ENCODE measurements around the gene LIMD2.

GRCh38 chr17:63676584-63676983, 23.3 kb downstream of the LIMD2 start:
- TF ChIP-seq CTCF (conservative IDR thresholded peaks at IDR 0.05; ENCODE audit: low read depth, low read length): no peak
- no peak for TF ChIP-seq POLR2A (IDR thresholded peaks at IDR 0.05; ENCODE audit: low read depth, low read length)
- no peak for TF ChIP-seq CEBPB (IDR thresholded peaks at IDR 0.05; ENCODE audit: low read depth, low read length)
- TF ChIP-seq MXI1 (IDR thresholded peaks at IDR 0.05; ENCODE audit: borderline replicate concordance, low read depth, low read length): no peak
- TF ChIP-seq ELK1 (IDR thresholded peaks at IDR 0.05; ENCODE audit: borderline replicate concordance, low read depth, low read length): no peak
- no peak for TF ChIP-seq RFX5 (IDR thresholded peaks at IDR 0.05; ENCODE audit: low read depth, low read length)
- no peak for TF ChIP-seq USF2 (IDR thresholded peaks at IDR 0.05; ENCODE audit: low read depth, low read length)
- no peak for TF ChIP-seq RAD21 (IDR thresholded peaks at IDR 0.05; ENCODE audit: low read length)
- no peak for TF ChIP-seq FOS (IDR thresholded peaks at IDR 0.05; ENCODE audit: low read depth, low read length)
- TF ChIP-seq MAFK (IDR thresholded peaks at IDR 0.05; ENCODE audit: low read depth, low read length): no peak
